ENCODE measurements around the gene CFAP46. TPM values are rescaled to one million over a fixed set of nuclear protein-coding genes. Genes with fewer than 3 reads are reported as not detected.

The CFAP46 gene
- total and polyA plus RNA-seq, 2 experiments from 2014 or later = 0.20 to 0.22 TPM

GRCh38 chr10:132790934-132791829, 151.2 kb downstream of the CFAP46 start:
- H3K4me2 ChIP-seq (ENCODE audit: unreplicated experiment) = no peak overlapping the region
- no peaks in the 10 kb centered on the region for H4K20me1 ChIP-seq (ENCODE audit: insufficient read depth)
- no peak for DNase-seq
- H2AFZ ChIP-seq = no peak overlapping the region
- H3K9me2 ChIP-seq (ENCODE audit: insufficient read depth) = no peaks in the 10 kb centered on the region
- WGBS, 2 experiments (ENCODE audit: low coverage in 1 of 2, low lambda C conversion rate in 2 of 2, missing lambda C conversion rate in 2 of 2) = 56 to 63% methylated on average over 27 to 31 of the region's 31 CpGs
- no peaks in the 10 kb centered on the region for H3F3A ChIP-seq (ENCODE audit: insufficient read depth)
- H3K9ac ChIP-seq = no peak overlapping the region
- H3K79me2 ChIP-seq (ENCODE audit: insufficient read depth) = no peaks in the 10 kb centered on the region
- no peak overlapping the region for H3K27ac ChIP-seq
- no peaks in the 10 kb centered on the region for H3K36me3 ChIP-seq (ENCODE audit: low read depth)
- TF ChIP-seq EZH2phosphoT487 (IDR thresholded peaks at IDR 0.05; ENCODE audit: insufficient read depth, low read depth) (no peak), EZH2 (IDR thresholded peaks at IDR 0.05; ENCODE audit: insufficient read depth, poor library complexity, severe bottlenecking) (no peak)
- H3K4me3 ChIP-seq = no peak overlapping the region
- in situ Hi-C loops (cut with MboI) = no loop called here
- H3K27me3 ChIP-seq (replicated peaks; ENCODE audit: insufficient read depth) = peaks cover 32% of the 10 kb centered on the region
- H3K9me3 ChIP-seq (ENCODE audit: low read depth) = no peaks in the 10 kb centered on the region
- no peaks in the 10 kb centered on the region for H3K4me1 ChIP-seq (ENCODE audit: insufficient read depth)

- no peaks in the 10 kb centered on the region for H3K36me3 ChIP-seq (ENCODE audit: low read depth)
- H3K4me1 ChIP-seq (ENCODE audit: insufficient read depth) = no peaks in the 10 kb centered on the region
- H3K4me2 ChIP-seq (ENCODE audit: unreplicated experiment) = no peak overlapping the region
- in situ Hi-C loops (cut with MboI) = no loop called here
- no peaks in the 10 kb centered on the region for H3K9me2 ChIP-seq (ENCODE audit: insufficient read depth)
- no peak for DNase-seq
- H3K9me3 ChIP-seq (ENCODE audit: low read depth) = no peaks in the 10 kb centered on the region
- TF ChIP-seq EZH2 (IDR thresholded peaks at IDR 0.05; ENCODE audit: insufficient read depth, poor library complexity, severe bottlenecking) (no peak), EZH2phosphoT487 (IDR thresholded peaks at IDR 0.05; ENCODE audit: insufficient read depth, low read depth) (no peak)
- no peak overlapping the region for H3K9ac ChIP-seq
- no peak overlapping the region for H3K4me3 ChIP-seq
- no peak overlapping the region for H2AFZ ChIP-seq
- peaks cover 33% of the 10 kb centered on the region for H3K27me3 ChIP-seq (replicated peaks; ENCODE audit: insufficient read depth)
- H3F3A ChIP-seq (ENCODE audit: insufficient read depth) = no peaks in the 10 kb centered on the region
- H4K20me1 ChIP-seq (ENCODE audit: insufficient read depth) = no peaks in the 10 kb centered on the region
- no peak overlapping the region for H3K27ac ChIP-seq
- H3K79me2 ChIP-seq (ENCODE audit: insufficient read depth) = no peaks in the 10 kb centered on the region
- 40 to 47% methylated on average over 7 of the region's 7 CpGs for WGBS, 2 experiments (ENCODE audit: low coverage in 1 of 2, low lambda C conversion rate in 2 of 2, missing lambda C conversion rate in 2 of 2)
Measured at GRCh38 chr10:132790470-132790869, 151.9 kb downstream of the CFAP46 start.

- no peak overlapping the region for H3K27ac ChIP-seq
- no peak overlapping the region for H2AFZ ChIP-seq
- no peak overlapping the region for H3K9ac ChIP-seq
- TF ChIP-seq EZH2phosphoT487 (IDR thresholded peaks at IDR 0.05; ENCODE audit: insufficient read depth, low read depth) = no peak
- no peak for TF ChIP-seq EZH2 (IDR thresholded peaks at IDR 0.05; ENCODE audit: insufficient read depth, poor library complexity, severe bottlenecking)
- no peaks in the 10 kb centered on the region for H4K20me1 ChIP-seq (ENCODE audit: insufficient read depth)
- peaks cover 38% of the 10 kb centered on the region for H3K27me3 ChIP-seq (replicated peaks; ENCODE audit: insufficient read depth)
- H3F3A ChIP-seq (ENCODE audit: insufficient read depth) = no peaks in the 10 kb centered on the region
- H3K36me3 ChIP-seq (ENCODE audit: low read depth) = no peaks in the 10 kb centered on the region
- H3K4me3 ChIP-seq = no peak overlapping the region
- no peak overlapping the region for H3K4me2 ChIP-seq (ENCODE audit: unreplicated experiment)
- H3K4me1 ChIP-seq (ENCODE audit: insufficient read depth) = no peaks in the 10 kb centered on the region
- no peaks in the 10 kb centered on the region for H3K9me2 ChIP-seq (ENCODE audit: insufficient read depth)
- H3K79me2 ChIP-seq (ENCODE audit: insufficient read depth) = no peaks in the 10 kb centered on the region
- in situ Hi-C loops (cut with MboI) = no loop called here
- H3K9me3 ChIP-seq (ENCODE audit: low read depth) = no peaks in the 10 kb centered on the region
- DNase-seq = no peak
- 66 to 74% methylated on average over 9 to 14 of the region's 15 CpGs for WGBS, 2 experiments (ENCODE audit: low coverage in 1 of 2, low lambda C conversion rate in 2 of 2, missing lambda C conversion rate in 2 of 2)
Measured at GRCh38 chr10:132789659-132790148, 152.7 kb downstream of the CFAP46 start.

- WGBS, 2 experiments (ENCODE audit: low coverage in 1 of 2, low lambda C conversion rate in 2 of 2, missing lambda C conversion rate in 2 of 2) = 6 to 9% methylated on average over 14 to 23 of the region's 30 CpGs
- H3K27ac ChIP-seq = no peak overlapping the region
Measured at GRCh38 chr10:132788831-132789219, 153.5 kb downstream of the CFAP46 start.

More at GRCh38 chr10:132788831-132789219, 153.5 kb downstream of the CFAP46 start:
- Histone ChIP-seq H3K79me2 (ENCODE audit: insufficient read depth) (no peaks in the 10 kb centered on the region), H3K4me1 (ENCODE audit: insufficient read depth) (no peaks in the 10 kb centered on the region), H3K4me3 (no peak overlapping the region), H3K9ac (no peak overlapping the region), H3K27me3 (replicated peaks; ENCODE audit: insufficient read depth) (peaks cover 40% of the 10 kb centered on the region), H3K9me2 (ENCODE audit: insufficient read depth) (no peaks in the 10 kb centered on the region), H3K36me3 (ENCODE audit: low read depth) (no peaks in the 10 kb centered on the region), H2AFZ (no peak overlapping the region), H4K20me1 (ENCODE audit: insufficient read depth) (no peaks in the 10 kb centered on the region), H3K9me3 (ENCODE audit: low read depth) (no peaks in the 10 kb centered on the region), H3K4me2 (ENCODE audit: unreplicated experiment) (no peak overlapping the region), H3F3A (ENCODE audit: insufficient read depth) (no peaks in the 10 kb centered on the region)
- in situ Hi-C loops (cut with MboI) = no loop called here
- DNase-seq = no peak
- TF ChIP-seq EZH2 (IDR thresholded peaks at IDR 0.05; ENCODE audit: insufficient read depth, poor library complexity, severe bottlenecking) (peak; percentile 41), EZH2phosphoT487 (IDR thresholded peaks at IDR 0.05; ENCODE audit: insufficient read depth, low read depth) (no peak)

Measured in GM23248 (cell line).